Ectodermal cell (in vitro differentiated cells): Measurements from ENCODE around the gene GNG7.
"Not testable (repeated sequence)": the region's sequence is repeated elsewhere in the genome, so short reads cannot be mapped to it uniquely, and the experiment has no call there.

Experiments
- H3K27ac ChIP-seq: 2 replicates; pipeline ENCODE4 v1.7.0; 2013; ENCODE audit warnings: mild to moderate bottlenecking, low read depth, low read length; ENCODE audit not compliant: insufficient read depth, poor library complexity, severe bottlenecking
- H3K27me3 ChIP-seq: 2 replicates; pipeline ENCODE4 v1.7.0; 2013; ENCODE audit warnings: mild to moderate bottlenecking, low read length; ENCODE audit not compliant: insufficient read depth, control insufficient read depth, poor library complexity, severe bottlenecking
- H3K36me3 ChIP-seq: one replicate; pipeline ENCODE4 v1.7.0; 2013; ENCODE audit warnings: low read length; ENCODE audit not compliant: control insufficient read depth, insufficient read depth
- H3K4me1 ChIP-seq: one replicate; pipeline ENCODE4 v1.7.0; 2013; ENCODE audit warnings: low read length; ENCODE audit not compliant: control insufficient read depth, insufficient read depth
- H3K4me3 ChIP-seq: 2 replicates; pipeline ENCODE4 v1.7.0; 2013; ENCODE audit warnings: low read depth, low read length, control low read depth; ENCODE audit not compliant: insufficient read depth
- H3K9me3 ChIP-seq: 2 replicates; pipeline ENCODE4 v1.7.0; 2013; ENCODE audit warnings: mild to moderate bottlenecking, low read length, moderate library complexity; ENCODE audit not compliant: control insufficient read depth
- WGBS, 2 experiments: methylation state at CpG; one replicate each; pipeline ENCODE4 v1.1.7; 2013; ENCODE audit warnings: missing lambda C conversion rate in 2 of 2; 5-methylcytosine and 5-hydroxymethylcytosine counted together

GNG7 gene

DNA sequence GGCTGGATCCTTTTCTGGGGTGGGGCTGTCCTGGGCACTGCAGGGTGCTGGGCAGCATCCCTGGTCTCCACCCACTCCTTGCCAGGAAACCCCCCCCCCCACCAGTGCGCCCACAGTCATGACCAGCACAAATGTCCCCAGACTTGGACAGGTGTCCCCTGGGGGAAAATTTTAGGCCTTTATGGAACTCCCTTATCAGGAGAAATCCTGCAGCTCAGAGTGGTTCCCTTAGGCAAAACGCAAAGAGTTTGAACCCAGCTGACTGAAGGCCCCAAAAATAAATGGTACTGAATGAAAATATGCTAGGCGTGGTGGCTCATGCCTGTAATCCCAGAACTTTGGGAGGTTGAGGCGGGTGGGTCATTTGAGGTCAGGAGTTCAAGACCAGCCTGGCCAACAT is 174.8 kb downstream of the GNG7 start:
- Histone ChIP-seq H3K4me3 (no peak overlapping the region), H3K4me1 (peaks cover 11% of the 10 kb centered on the region), H3K27ac (no peak overlapping the region), H3K9me3 (no peaks in the 10 kb centered on the region), H3K36me3 (no peaks in the 10 kb centered on the region), H3K27me3 (no peaks in the 10 kb centered on the region)
- WGBS, 2 experiments, result 95% methylated on average over 4 of the region's 4 CpGs

DNA sequence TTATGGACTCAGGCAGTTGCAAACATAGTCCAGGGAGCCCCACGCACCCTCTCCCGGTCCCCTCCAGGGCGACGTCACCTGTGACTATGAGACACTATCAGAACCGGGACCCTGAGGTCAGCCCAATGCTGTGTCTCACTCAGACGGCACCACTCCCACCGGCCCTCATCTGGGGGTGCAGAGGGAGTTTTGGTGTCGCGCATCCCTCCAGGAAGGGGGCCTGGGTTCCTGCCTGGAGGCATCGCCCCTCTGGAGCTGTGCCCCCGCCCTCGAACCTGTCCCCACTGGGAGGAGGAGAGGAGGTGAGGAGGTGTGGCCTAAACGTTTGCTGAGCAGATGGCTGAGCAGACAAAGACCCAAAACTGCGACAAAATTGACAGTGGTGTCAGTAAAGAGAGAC is 175.3 kb downstream of the GNG7 start:
- WGBS, 2 experiments, result 87 to 90% methylated on average over 14 of the region's 14 CpGs
- no peak overlapping the region for H3K27ac ChIP-seq

DNA sequence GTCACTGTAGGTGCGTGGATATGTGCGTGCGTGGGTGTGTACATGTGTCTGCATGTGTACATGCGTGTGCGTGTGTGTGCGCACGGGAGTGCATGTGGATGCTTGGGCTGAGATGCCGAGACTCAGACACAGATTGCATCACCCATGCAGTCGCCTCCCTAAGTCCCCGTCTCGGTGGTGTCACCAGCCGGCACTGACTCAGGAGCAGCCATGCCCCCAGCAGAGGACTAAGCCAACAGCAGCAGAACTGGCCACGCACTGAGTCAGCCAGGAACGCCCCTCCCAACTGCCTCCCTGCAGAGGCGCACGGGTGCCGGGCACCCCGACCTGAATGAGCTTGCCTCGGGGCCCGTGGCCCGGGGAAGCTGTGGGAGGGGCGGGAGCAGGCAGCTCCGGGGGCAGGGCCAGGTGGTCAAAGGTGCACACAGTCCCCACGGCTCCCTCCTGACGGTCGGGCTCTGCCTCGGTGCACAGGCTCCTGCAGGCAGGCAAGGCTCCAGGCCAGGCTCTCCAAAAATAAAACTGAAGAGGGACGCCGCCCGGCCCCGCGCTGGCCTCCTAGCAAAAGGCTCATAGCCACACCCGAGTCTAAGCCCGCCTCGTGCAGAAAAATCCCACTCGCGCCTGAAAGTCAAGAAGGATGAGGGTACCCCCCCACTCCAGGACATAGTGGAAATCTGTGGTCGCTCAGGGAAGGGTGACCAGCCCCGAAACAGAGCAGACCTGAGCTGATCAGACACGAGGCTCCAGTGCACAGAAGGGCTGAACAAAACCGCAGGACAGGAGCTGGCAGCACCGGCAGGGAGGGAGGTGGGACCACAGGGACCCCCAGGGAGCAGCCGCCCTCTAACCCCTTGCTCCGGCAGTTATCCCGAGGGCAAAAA is 177.4 kb downstream of the GNG7 start:
- H3K9me3 ChIP-seq, result no peaks in the 10 kb centered on the region
- H3K36me3 ChIP-seq, result no peaks in the 10 kb centered on the region
- 67% methylated on average over 45 of the region's 45 CpGs for WGBS, 2 experiments
- peaks cover 11% of the 10 kb centered on the region for H3K4me1 ChIP-seq
- H3K4me3 ChIP-seq, result no peak overlapping the region
- no peaks in the 10 kb centered on the region for H3K27me3 ChIP-seq
- H3K27ac ChIP-seq, result no peak overlapping the region

More for the DNA sequence above, 175.3 kb downstream of the GNG7 start:
- Histone ChIP-seq H3K4me1 (peaks cover 11% of the 10 kb centered on the region), H3K9me3 (no peaks in the 10 kb centered on the region), H3K4me3 (no peak overlapping the region), H3K27me3 (no peaks in the 10 kb centered on the region), H3K36me3 (no peaks in the 10 kb centered on the region)

DNA sequence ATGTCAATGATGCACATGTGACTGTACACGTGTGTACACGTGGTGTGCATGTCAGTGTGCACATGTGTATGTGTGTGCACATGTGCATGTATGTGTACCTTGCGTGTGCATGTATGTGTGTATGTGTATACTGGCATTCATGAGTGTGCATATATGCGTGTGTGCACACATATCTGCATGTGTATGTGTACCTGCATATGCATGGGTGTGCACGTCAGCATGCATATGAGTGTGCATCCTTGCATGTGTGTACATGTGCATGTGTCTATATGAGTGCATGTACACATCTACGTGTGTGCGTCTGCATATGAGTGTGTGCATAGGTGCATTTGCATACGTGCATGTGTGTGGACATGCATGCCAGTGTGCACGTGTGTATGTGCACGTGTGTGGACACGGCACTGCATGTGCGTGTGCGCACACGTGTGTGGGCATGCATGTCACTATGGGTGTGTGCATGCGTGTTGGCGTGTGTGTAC is 178.1 kb downstream of the GNG7 start:
- 95 to 96% methylated on average over 16 of the region's 16 CpGs for WGBS, 2 experiments
- Histone ChIP-seq H3K27ac (peak overlapping the region; percentile 79), H3K27me3 (no peaks in the 10 kb centered on the region), H3K4me3 (no peak overlapping the region), H3K36me3 (no peaks in the 10 kb centered on the region), H3K4me1 (peaks cover 11% of the 10 kb centered on the region), H3K9me3 (no peaks in the 10 kb centered on the region)

DNA sequence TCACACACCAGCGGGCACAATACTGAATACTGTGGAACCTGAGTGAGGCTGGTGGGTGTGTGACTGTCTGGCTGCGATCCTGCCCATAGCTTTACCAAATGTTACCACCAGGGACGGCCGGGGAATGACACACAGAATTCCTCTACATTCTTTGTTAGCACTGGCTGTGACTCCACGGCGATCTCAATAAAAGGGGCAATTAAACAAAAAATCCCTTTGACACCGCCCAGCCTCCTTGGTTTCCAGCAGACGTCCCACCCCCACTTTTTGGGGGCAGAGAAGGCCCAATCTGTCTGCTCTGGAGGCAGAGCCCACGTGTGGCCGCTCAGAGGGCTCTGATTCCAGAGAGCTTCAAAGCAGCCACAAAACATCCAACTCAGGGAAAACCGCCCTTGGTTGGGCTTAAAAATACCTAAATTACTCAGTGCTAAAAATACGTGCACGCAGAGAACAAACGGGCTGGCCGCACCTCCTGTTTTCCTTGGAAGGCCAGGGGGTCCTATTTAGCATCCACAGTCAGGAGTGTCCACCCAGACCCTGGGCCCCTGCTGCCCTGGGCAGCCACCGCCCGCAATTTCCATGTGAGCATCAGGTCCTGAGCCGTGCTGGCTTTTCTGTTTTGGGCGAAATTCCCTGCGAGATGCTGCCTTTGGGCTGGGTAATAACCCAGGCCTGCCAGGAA is 178.7 kb downstream of the GNG7 start:
- no peak overlapping the region for H3K4me3 ChIP-seq
- no peaks in the 10 kb centered on the region for H3K27me3 ChIP-seq
- H3K4me1 ChIP-seq, result peaks cover 11% of the 10 kb centered on the region
- no peaks in the 10 kb centered on the region for H3K36me3 ChIP-seq
- peak overlapping the region; percentile 79 for H3K27ac ChIP-seq
- no peaks in the 10 kb centered on the region for H3K9me3 ChIP-seq
- WGBS, 2 experiments, result 75 to 80% methylated on average over 20 of the region's 20 CpGs

DNA sequence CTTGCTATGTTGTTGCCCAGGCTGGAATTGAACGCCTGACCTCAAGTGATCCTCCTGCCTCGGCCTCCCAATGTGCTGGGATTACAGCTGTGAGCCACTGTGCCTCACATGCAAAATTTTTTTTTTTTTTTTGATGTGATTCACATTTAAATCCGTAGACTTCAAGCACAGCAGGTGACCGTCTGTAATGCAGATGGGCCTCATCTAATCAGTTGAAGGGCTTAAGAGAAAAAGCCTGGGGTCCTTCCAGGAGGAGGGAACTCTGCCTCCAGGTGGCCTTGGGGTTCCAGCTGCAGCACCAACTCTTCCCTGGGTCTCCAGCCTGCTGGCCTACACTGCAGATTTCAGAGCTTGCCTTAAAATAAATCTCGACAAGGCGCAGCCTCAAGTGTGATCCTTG is 183.0 kb downstream of the GNG7 start:
- no peak overlapping the region for H3K27ac ChIP-seq
- no peaks in the 10 kb centered on the region for H3K9me3 ChIP-seq
- WGBS, 2 experiments, result 81 to 87% methylated on average over 6 of the region's 6 CpGs
- H3K4me1 ChIP-seq, result peaks cover 11% of the 10 kb centered on the region
- H3K36me3 ChIP-seq, result no peaks in the 10 kb centered on the region
- H3K4me3 ChIP-seq, result no peak overlapping the region
- H3K27me3 ChIP-seq, result no peaks in the 10 kb centered on the region

DNA sequence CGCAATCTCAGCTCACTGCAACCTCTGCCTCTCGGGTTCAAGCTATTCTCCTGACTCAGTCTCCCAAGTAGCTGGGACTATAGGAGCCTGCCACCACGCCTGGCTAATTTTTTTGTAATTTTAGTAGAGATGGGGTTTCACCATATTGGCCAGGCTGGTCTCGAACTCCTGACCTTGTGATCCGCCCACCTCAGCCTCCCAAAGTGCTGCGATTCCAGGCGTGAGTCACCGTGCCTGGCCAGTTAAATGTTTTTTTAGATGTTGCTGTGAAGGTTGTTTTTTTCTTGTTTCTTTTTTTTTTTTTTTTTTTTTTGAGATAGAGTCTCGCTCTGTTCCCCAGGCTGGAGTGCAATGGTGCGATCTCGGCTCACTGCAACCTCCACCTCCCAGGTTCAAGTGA is 183.6 kb downstream of the GNG7 start:
- 91 to 96% methylated on average over 10 to 11 of the region's 11 CpGs for WGBS, 2 experiments
- H3K9me3 ChIP-seq, H3K36me3 ChIP-seq, H3K27ac ChIP-seq, H3K27me3 ChIP-seq, H3K4me3 ChIP-seq: not testable (repeated sequence)
- H3K4me1 ChIP-seq, result peaks cover 10% of the 10 kb centered on the region

DNA sequence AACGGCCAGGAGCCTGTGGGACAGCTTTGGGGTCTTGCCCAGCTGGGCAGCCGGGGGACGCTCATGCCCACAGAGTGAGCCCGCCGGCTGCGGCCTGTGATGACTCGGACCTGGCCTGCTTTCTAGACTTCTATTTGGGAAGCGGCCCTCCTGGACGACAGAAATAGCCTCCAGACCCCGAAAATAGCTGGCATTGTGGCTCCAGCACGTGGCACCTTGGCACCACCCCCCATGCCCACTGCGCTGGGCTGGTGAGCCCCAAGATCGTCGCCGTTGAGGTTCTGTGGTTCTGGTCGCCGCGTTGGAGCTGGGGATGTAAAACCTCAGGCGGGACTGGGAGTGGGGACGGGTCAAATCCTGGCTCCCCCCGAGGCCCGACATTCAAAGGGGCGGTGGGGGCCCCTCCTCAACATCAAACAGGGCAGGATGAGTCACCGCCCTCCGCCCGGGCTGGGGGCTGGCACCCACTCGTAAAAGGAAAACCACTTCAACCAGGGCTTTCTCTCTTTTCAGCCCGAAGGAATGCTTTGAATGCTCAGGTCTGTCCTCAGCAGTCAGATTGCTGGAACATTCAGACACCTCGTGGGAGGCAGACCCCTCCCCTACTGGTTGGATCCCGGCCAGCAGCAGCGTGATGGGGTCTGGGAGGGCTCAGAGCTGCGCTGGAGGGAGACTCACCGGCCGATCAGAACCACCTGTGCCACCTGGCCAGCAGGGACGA is 184.5 kb downstream of the GNG7 start:
- 63 to 67% methylated on average over 35 of the region's 35 CpGs for WGBS, 2 experiments
- Histone ChIP-seq H3K27ac (no peak overlapping the region), H3K4me1 (peaks cover 10% of the 10 kb centered on the region), H3K9me3 (no peaks in the 10 kb centered on the region), H3K36me3 (no peaks in the 10 kb centered on the region), H3K4me3 (no peak overlapping the region), H3K27me3 (no peaks in the 10 kb centered on the region)

DNA sequence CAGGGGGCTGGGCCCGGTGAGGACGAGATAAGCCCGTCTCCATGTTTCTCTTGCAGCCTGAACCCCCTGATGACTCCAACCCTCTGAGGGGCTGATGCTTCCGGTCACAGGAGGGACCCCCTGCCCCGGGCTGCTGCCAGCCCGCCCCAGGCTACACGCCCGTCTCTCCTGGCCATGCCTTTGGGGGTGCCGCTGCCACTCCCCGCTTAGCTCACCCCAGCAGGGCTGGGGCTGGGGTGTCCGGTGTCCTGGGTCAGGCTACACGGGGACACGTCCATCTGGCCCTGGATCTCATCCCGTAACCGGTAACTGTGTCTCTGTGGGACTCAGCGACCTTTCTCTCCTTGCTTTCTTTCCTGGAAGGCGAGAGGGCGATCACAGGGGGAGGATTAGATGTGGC is 185.8 kb downstream of the GNG7 start:
- 86 to 87% methylated on average over 18 of the region's 18 CpGs for WGBS, 2 experiments
- Histone ChIP-seq H3K36me3 (no peaks in the 10 kb centered on the region), H3K27me3 (no peaks in the 10 kb centered on the region), H3K9me3 (no peaks in the 10 kb centered on the region), H3K4me1 (peaks cover 16% of the 10 kb centered on the region), H3K4me3 (no peak overlapping the region), H3K27ac (peak overlapping the region; percentile 55)

DNA sequence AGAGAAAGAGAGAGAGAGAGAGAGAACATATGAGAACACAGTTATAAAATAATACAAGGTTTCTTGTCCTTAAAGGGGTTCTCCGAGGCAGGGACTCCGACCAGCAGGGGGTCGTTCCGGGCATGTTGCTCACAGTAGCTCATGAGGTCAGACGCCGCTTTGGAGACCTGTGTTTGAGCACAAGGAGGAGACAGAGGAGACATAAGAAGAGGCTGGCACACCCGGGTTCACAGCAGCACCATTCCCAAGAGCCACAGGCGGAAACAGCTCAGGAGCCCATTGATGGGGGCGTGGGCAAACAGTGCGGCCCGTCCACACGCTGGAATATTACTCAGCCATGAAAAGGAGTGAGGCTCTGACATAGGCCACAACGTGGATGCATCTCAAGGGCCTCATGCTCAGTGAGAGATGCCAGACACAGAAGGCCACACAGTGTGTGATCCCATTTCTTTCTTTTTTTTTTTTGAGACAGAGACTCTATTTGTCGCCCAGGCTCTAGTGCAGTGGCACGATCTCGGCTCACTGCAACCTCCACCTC is 187.4 kb downstream of the GNG7 start:
- Histone ChIP-seq H3K27ac (no peak overlapping the region), H3K4me3 (no peak overlapping the region), H3K9me3 (no peaks in the 10 kb centered on the region), H3K27me3 (no peaks in the 10 kb centered on the region), H3K4me1 (peaks cover 16% of the 10 kb centered on the region), H3K36me3 (no peaks in the 10 kb centered on the region)
- 95% methylated on average over 16 of the region's 16 CpGs for WGBS, 2 experiments
